C4-2B (cell line): ENCODE results near the gene GGT5.

Experiments
- CTCF ChIP-seq: fragments of 450-650 bp; conservative IDR thresholded peaks from 2 replicates; pipeline ENCODE4 v1.5.1; 2017; ENCODE audit warnings: mild to moderate bottlenecking
- ZFX ChIP-seq: fragments of 450-650 bp; IDR thresholded peaks from 2 replicates; pipeline ENCODE4 v1.6.1; 2017

GRCh38 chr22:24207264-24208011, 37.4 kb downstream of the GGT5 start:
- TF ChIP-seq CTCF: no peak
- TF ChIP-seq ZFX: no peak
